Hepatocyte (in vitro differentiated cells): ENCODE measurements around the gene PTDSS2.

ENCODE experiments used
- CTCF ChIP-seq: fragments of 200-600 bp; sonication (generic); IDR thresholded peaks from 2 replicates; pipeline ENCODE4 v1.5.1; 2016; ENCODE audit warnings: antibody characterized with exemption, mild to moderate bottlenecking; ENCODE audit not compliant: poor library complexity
- EZH2 ChIP-seq: fragments of 200-600 bp; sonication (generic); IDR thresholded peaks from 2 replicates; pipeline ENCODE4 v1.6.1; 2016; ENCODE audit warnings: antibody characterized with exemption, mild to moderate bottlenecking, borderline replicate concordance
- EZH2phosphoT487 ChIP-seq: fragments of 200-600 bp; sonication (generic); IDR thresholded peaks from one replicate; pipeline ENCODE4 v1.6.1; 2018; ENCODE audit warnings: antibody characterized with exemption, mild to moderate bottlenecking, low read depth, moderate library complexity; ENCODE audit not compliant: unreplicated experiment, severe bottlenecking

GRCh38 chr11:497565-498296 lies 47.7 kb downstream of the PTDSS2 start:
- TF ChIP-seq CTCF (no peak), EZH2 (no peak), EZH2phosphoT487 (no peak)
